Activated CD4-positive, alpha-beta T cell treated with anti-CD3 and anti-CD28 coated beads, Interleukin-2, Interleukin-6, amounts not matched to agents 100 ng/mL and 50 ng/mL, durations not matched to agents 16 hours and 8 hours (primary cell): ENCODE data around the gene FUCA1.
"Not testable (repeated sequence)": the region's sequence is repeated elsewhere in the genome, so short reads cannot be mapped to it uniquely, and the experiment has no call there.

Experiments used
- DNase-seq: peaks from one replicate; pipeline ENCODE4 v3.0.0-alpha.2; 2020

FUCA1 gene

DNA sequence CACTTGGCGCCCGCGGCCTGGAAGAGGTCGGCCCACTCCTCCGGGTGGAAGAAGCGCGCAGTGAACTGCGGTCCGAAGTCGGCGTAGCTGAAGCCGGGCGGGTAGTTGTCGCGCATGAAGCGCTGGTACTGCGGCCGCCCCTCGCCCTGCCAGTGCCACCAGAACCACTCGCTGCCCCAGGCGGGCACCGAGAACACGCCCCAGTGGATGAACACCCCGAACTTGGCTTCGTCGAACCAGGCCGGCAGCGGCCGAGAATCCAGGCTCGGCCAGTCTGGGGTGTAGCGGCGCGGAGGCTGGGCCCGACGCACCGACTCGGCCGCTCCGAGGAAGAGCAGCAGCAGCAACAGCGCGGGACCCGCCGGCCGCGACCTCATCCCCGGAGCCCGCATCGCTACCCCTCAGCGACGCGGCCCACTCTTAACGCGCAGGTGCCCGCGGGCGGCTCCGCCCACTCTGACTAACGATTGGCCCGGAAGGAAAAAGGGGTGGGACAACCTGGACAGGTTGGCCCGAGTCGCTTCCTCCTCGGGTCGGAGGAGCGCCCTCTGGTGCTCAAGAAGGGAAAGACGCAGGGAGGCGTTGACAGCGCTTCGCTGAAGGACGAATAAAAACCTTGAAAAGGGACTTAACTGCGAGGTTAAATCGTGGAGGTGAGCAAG, at the start of gene FUCA1:
TSS of gene FUCA1 (minus strand) at position 396 of the 662 bp plus-strand sequence. CDS start at position 392, 4 bp downstream.
- peak; percentile 96 for DNase-seq

DNA sequence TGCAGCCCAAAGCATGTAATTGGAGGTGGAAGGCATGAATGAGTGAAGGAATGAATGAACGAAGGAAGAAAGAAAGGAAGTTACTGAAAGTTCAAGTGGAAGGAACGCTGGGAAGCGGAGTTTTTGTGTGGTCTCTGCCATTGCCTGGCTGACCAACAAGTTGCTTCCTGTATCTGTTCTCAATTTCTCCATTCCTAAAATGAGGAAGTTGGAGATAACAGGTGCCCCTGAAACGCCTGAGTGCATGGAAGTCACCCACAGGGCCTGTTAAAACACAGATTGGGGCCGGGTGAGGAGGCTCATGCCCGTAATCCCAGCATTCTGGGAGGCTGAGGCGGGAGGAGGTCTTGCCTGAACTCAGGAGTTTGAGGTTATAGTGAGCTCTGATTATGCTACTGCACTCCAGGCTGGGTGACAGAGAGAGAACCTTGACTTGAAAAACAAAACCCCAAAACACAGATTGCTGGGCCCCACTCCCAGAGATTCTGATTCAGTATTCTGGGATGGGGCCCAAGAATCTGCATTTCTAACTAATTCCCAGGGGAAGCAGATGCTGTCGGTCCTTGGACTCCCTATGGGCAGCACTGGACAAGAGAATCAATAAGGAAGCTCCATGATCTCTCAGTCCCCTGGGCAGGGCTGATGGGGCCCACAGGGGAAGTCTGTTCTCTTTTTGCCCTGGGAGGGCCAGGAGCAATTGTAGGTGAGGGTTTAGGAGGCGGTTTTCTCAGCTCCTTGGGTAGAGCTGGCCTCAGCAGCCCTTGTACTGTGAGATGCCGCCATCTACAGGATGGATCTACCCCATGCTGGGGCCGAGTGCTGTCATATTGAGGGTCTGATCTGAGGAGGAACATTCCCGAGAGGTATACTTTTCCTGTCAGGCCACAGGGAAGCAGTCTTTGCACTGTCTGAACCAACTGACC, 48.4 kb upstream of the FUCA1 start:
- DNase-seq, result peak; percentile 73

DNA sequence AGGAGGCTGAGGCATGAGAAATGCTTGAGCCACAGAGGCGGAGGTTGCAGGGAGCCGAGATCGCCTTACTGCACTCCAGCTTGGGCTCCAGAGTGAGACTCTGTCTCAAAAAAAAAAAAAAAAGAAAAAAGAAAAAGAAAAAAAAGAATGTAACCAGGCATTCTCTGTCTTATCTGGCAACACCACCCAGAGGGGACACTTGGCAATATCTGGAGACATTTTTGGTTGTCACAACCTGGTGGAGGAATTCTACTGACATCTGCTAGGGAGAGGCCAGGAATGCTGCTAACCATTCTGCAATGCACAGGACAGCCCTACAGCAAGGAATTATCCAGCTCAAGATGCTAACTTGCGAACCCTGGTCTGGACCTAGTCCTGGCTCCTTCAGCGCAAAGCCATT, 47.4 kb upstream of the FUCA1 start:
- DNase-seq, result no peak

DNA sequence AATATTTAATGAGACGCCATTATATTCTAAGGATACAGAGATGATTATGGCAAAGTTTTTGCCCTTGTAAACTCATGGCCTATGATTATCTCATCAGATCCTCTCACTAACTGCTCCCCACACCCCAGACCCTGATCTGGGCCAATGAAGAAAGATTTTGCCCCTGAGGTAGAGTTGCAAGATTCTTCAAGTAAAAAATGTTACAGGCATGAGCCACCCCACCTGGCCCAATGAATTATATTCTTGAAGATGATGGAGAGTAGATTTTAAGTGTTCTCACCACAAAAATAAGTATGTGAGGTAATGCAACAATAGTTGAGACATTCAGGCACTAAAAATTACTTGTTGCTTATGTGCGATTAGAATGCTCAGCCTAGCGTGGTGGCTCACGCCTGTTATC, 46.8 kb upstream of the FUCA1 start:
- DNase-seq, result no peak

DNA sequence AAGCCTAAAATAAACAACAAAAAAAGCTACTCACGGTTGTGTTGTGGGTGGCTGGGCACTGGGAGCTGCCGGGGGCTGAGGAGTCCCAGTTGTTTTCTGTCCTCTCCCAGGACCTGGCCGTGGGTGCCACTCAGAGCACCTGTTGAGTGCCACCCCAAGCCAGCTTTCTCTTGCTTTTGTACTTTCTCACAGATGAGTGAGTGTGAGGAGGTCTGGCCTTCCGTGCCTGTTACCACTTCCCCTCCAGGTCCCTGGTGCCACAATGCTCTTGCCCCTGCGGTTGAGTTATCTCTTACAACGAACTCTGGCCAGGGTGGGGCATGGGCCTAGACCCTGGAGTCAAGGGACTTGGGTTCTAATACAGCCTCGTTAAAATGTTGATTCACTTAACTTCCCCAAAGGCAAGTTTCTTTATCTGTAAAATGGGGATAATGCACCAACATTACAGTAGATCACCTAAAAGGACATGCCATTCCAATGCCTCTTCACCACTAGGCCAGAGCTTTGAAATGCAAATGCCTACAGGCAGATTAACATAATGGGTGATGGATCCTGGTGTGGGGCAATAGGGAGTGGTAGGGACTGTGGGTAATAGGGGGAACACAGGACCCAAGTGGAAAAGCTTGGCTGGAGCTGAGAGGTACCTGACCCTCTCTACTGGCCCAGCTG, 45.3 kb upstream of the FUCA1 start, which contains the start of gene CNR2:
TSS of gene CNR2 (minus strand) at position 151 of the 669 bp plus-strand sequence. CDS start 37,745 bp downstream, outside the sequence.
- DNase-seq, result peak; percentile 19

DNA sequence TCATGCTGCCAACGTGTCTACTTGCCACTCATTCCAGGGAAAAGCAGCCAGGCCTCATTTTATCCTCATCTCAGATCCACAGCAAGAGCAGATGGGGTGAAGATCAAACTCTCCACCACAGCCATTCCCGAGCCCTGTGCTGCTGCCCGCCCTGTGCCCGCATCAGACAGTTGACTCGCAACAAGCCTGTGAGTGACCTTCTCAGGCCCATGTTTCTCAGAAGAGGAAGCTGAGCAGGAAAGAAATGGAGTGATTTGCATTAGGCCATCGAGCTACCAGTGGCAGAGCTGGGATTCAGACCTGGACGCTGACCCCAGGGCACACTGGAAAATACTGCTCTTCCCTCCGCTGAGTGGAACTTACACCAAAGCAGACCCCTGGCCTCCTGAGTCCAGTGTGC, 43.8 kb upstream of the FUCA1 start:
- DNase-seq, result no peak

DNA sequence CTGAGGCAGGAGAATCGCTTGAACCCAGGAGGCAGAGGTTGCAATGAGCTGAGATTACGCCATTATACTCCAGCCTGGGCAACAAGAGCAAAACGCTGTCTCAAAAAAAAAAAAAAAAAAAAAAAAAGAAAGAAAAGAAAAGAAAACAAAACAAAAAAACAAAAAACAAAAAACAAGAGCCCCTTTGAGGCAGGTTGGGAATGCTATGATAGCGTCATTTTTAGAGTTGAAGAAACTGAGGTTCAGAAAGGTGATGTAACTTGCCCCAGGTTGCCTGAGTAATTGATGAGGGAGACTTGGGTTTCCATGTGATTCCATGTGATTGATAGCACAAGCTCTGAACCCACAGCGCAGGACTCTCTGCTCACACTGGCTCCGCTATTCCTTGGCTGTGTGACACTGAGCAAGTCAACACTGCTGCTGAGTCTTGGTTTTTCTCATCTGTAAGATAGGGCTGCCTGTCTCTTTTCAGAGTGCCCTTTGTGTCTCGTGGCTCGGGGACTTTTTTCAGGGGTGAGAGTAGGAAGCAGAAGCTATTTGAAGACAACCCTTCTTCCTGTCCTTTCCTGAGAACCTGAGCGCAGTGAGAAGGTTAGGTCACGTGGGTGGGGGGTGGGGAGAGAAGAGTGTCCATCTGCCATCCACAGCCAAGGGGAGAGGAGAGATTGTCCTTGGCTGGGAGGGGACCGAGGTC, 42.6 kb upstream of the FUCA1 start:
- peak; percentile 11 for DNase-seq

DNA sequence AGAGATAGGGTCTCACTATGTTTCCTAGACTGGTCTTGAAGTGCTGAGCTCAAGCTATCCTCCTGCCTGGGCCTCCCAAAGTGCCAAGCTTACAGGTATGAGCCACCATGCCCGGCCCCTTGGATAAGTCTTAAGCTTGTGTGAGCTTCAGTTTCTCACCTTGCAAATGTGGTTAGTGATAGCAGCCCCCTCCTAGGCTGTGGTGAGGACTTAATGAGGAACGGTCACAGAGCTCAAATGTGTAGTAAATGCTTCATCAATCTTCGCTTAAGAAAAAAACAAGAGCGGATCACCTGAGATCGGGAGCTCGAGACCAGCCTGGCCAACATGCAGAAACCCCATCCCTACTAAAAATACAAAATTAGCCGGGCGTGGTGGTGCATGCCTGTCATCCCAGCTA, 42.1 kb upstream of the FUCA1 start:
- no peak for DNase-seq

DNA sequence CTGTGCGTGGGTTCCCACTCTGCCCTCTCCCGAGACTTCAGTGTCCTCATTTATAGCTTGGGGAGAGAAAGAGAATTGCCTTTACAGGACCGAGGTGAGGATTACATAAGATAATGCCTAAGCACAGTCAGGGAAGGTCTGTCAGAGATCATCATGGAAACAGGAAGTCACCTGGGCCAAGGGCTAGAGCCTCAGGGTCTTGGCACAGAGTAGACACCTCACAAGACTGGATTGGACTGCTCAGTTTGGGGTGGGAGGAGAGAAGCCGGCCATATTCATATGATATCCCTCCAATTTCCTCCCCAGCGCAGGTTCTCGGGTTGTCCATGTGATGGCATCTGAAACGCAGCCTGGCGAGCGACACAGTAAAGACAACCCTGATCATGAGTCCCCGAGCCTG, 41.3 kb upstream of the FUCA1 start:
- no peak for DNase-seq

DNA sequence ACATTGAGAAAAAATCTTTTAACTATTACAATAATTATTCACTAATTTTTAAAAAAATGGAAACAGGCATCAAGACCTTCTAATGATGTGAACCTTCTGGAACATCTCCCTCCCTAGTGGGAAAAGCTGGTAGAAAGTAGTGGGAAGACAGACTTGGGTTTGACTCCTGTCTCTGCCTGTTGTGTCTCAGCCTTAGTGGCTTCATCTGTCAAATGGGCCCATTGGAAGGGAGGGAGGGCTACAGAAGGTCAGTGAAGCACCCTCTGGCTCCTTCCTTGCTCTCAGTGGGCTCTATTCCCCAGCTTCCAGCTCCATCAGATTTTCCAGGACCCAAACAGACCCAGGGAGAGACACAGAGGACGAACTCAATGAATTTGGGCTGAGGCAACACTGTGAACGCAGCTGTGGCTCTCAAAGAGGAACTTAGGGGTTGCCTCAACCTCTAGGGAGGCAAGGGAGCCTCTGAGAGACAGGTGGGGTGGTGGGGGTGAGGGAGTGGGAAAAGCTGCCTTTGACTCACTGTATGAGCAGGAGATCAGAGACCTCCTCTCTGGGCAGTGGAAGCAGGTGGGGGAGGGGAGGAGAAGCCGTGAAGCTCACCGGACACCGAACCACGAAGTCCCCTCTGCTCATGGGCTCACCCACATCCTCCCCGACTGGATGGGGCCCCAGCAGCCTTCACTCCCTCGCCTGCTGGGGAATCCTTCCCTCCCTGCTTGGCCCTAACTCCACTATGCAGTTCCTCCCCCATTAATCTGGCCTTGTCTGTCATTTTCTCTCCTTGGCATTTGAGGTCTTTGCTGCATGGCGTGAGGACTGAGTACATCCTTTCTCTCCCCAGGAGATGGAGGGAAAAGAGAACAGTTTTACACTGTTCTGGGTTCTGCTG, 40.6 kb upstream of the FUCA1 start:
- peak; percentile 28 for DNase-seq

DNA sequence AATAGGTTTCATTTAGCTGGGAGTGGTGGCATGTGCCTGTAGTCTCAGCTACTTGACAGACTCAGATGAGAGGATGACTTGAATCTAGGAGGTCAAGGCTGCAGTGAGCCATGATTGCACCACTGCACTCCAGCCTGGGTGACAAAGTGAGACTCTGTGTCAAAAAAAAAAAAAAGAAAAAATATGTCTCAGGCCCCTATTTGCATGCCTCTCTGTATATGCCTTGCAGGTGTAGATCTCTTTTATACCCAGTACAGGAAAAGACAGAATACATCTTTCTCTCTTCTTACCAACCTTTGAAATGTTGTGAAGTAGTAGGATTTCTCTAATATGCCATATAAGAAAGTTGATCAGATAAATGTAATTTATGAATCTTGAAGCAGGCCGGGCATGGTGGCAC, 38.6 kb upstream of the FUCA1 start:
- DNase-seq, result no peak

DNA sequence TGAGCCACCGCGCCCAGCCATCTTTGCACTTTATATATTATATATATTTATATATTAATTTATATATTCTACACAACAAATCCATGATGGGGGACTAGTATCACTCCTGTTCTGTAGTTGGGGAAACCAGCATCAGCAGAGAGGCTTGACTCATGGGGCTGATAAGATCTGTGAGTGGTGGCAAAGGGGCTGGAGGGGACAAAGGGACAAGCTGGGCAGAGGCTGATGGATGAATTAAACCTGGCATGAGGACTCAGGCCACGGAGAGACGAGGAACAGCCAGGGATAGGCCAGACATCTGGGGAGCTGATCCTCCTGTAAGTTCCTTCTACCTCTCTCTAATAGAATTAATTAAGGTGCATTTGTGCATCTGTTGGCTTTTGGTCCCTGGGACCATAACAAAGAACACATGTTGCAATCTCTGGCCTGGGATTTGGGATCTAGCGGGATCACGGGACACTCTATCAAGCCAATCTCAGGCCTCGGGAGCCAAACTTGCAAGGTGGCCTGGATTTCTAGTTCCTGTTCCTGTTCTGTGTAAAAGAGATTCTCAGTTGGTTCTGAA, 37.5 kb upstream of the FUCA1 start:
- no peak for DNase-seq

DNA sequence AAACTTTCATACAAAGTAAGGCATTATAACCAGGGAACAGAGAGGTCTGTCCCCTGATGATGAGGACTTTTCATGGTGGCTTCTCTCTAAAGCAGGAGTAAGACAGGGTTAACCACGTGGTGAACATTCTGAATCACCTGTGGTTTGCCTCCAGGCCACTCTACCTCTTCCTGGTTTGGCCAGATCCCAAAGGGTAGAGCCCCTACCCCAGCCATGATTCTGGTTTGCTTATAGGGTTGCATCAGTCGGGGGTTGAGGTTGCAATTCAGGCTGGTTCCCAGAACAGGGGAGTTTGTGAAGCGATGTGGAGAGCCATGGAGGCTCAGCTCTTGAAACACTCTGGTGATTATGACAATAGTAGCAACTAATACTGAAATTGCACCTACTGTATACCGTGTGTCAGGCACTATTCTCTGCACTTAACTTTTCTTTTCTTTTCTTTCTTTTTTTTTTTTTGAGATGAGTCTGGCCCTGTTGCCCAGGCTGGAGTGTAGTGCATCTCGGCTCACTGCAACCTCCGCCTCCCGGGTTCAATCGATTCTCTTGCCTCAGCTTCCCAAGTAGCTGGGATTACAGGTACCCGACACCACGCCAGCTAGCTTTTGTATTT, 36.8 kb upstream of the FUCA1 start:
- peak; percentile 87 for DNase-seq

DNA sequence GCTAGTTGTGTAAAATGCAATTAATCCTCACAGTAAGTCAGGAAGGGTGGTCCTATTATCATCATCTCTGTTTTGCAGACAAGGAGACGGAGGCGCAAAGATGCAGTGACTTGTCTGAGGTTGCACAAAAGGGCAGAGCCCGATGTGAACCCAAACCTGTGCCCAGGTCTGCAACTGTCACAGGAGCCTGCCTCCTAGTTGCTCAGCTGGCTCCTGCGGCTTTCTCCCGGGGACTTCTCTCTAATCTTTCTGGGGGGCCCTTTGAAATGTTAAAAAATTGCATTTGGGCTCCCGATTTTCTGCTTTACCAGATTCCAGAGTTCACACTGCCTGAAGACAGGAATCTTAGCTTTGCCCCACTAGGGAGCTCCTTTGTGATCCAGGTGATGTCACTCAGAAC, 35.7 kb upstream of the FUCA1 start:
- DNase-seq, result no peak

DNA sequence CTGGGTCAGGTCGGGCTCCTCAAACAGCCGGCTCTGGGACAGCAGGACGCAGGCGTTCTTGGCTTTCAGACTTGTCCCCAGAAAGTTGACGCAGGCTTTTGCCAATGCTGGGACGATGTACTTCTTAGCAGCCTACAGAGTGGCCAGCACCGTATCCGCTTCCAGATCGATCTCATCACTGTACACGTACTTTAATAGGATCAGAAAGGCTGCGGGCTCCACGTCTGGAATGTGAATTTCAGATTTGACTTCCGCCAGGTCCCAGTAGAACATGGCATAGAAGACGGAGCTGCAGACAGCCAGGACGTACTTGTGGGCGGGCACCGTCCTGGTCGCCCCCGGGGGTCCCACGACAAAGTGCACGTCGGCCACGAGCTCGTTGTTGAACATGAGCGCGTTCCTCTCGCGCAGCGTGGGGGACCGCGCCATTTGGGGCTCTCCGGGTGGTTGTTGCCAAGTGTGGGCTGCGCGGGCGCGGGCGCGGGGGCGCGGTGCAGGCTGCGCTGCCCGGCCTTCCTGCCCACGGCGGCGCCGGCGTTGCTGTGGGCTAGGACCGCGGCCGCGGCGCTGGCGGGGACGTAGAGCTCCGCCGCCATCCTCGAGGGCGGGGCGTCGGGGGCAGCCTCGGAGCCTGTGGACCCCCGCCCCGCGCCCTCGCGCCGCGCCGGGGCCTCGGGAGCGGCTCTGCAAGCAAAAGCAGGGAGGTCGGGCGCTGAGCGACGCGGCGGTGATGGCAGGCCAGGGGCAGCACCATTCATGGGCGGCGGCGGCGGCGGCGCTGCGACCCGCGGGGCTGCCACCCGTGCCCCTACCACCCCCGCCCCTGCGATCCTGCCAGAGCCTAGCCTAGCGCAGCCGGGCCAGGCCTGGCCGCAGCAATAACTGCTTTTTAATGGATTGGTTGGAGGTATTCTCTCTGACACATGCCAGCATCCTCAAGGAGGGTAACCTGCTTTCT, 34.5 kb upstream of the FUCA1 start:
- no peak for DNase-seq

DNA sequence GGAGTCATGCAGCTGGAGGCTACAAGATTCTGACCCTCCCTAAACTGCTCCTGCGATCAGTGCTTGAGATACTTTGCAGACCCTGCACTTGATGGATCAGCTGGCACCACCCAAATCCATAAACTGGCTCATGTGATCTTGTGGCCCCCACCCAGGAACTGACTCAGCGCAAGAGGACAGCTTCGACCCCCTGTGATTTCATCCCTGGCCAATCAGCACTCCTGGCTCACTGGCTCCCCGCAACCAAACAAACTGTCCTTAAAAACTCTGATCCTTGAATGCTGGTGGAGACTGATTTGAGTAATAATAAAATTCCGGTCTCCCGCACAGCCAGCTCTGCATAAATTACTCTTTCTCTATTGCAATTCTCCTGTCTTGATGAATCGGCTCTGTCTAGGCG, 31.9 kb upstream of the FUCA1 start:
- not testable (repeated sequence) for DNase-seq

DNA sequence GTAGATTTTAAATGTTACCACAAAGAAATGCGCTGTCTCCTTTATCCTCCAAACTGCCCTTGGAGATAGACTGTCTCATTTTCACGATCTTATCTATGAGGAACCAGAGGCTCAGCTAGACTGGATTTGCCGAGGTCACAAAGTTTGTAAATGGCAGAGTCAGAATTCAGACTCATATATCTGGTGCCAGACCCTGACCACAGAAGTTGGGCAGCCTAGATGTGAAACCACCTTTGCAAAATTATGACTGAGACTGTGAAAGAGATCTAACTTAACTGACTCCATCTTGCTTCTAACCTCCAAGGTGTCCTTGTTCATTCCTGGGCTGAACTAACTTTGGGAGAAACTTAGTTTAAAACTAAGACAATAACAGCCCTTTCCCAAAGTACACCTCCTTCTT, 31.0 kb upstream of the FUCA1 start:
- peak; percentile 75 for DNase-seq

DNA sequence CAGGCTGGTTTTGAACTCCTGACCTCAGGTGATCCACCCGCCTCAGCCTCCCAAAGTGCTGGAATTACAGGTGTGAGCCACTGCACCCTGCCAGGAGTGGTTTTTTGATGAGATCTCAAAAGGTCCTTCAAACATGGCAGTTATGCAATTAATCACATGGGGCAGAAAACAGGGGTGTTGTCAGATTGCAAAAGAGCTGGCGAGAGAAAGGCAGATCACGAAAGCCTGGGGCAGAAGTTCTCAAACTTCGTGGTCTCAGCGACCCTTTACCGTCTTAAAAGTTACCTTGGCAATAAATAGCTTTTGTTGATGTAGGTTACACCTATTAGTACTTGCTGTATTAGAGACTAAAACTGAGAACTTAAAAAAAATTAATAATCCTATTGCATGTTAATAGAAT, 29.0 kb upstream of the FUCA1 start:
- DNase-seq, result no peak

DNA sequence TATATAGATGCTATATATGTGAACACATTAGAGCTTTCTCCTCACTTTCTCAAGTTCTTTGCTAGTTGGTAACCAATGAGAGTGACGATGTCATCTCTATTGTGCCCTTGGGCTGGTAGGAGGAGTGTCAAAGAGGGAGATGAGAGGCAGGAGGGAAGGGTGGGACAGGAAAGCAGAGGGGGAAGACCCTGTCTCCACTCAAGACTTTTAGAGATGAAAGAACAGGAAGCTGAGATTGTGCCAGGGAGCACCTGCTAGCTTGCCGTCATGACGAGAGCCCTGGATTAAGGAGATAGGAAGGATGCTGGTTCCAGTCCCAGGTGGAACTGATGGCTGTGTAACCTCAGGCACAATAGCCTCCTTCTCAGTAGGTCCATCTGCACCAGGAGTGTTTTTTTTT, 28.4 kb upstream of the FUCA1 start:
- no peak for DNase-seq

DNA sequence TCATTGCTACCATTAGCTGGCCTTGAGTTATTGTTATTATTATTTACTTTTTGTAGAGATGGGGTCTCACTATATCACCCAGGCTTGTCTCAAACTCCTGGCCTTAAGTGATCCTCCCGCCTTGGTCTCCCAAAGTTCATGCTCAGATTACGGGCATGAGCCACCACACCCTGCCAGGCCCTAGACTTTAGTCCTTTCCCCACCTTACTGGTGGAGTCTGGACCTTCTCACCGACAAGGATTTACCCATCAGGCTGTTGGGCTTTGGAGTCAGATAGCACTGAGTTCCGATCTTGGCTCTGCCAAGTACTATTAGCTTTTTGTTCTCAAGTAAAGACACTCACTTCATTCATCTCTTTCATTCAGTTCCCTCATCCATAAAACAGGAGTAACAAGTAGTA, 27.9 kb upstream of the FUCA1 start:
- no peak for DNase-seq
